Right cardiac atrium (tissue), 5 donors: ENCODE measurements around the gene GOLGA7B. TPM values are rescaled to one million over a fixed set of nuclear protein-coding genes. Genes with fewer than 3 reads are reported as not detected.

Source experiments
- ATAC-seq, 2 donors: fragments of 200-7000 bp; cut with Tn5 transposase; one replicate each; pipeline versions ENCODE4 v1.8.0 to v1.9.1; 2020; ENCODE audit warnings: moderate library complexity in 2 of 2, mild to moderate bottlenecking in 1 of 2
- DNase-seq, 3 donors: peaks; one replicate each; pipeline ENCODE4 v3.0.0-alpha.2; 2020
- H3K27ac ChIP-seq: one replicate; pipeline ENCODE4 v1.5.1; 2013; ENCODE audit warnings: mild to moderate bottlenecking, low read length, control low read depth, moderate library complexity
- H3K27me3 ChIP-seq: one replicate; pipeline ENCODE4 v1.6.1; 2013; ENCODE audit not compliant: control insufficient read depth, insufficient read depth
- H3K4me1 ChIP-seq: one replicate; pipeline ENCODE4 v1.6.1; 2013; ENCODE audit warnings: low read length; ENCODE audit not compliant: control insufficient read depth, insufficient read depth
- H3K4me3 ChIP-seq: one replicate; pipeline ENCODE4 v1.5.1; 2013; ENCODE audit warnings: low read length, control low read depth
- H3K9me3 ChIP-seq: one replicate; pipeline ENCODE4 v1.6.1; 2013; ENCODE audit warnings: low read length; ENCODE audit not compliant: control insufficient read depth
- WGBS: extraction: QIAGEN DNeasy Blood & Tissue Kit; methylation state at CpG from one replicate; pipeline ENCODE4 v1.1.7; 2013; 5-methylcytosine and 5-hydroxymethylcytosine counted together
- intact Hi-C, 4 donors: fragments of 100-400 bp; cut with DNase I; formaldehyde crosslinking; loops; one replicate each; pipeline versions ENCODE4 v1.11.0 to v1.14.0; 2022 to 2023
- polyA plus RNA-seq: library from polyadenylated mRNA; stranded (reverse); fragments of 200-250 nt; gene quantifications from one replicate; pipeline ENCODE4 v1.2.3, GENCODE V29; 2013
- total RNA-seq, 4 donors: library from RNA; stranded (reverse); fragmentation: NEBNext Ultra II Directional; extraction: Animal tissue kit (Norgen Biotek cat#: 25700); gene quantifications; one replicate each; pipeline ENCODE4 v1.2.1, GENCODE V29; 2021
- donor health status: healthy with polysubstance abuse.
- donor health status: DM: no; HTN: yes; CAD: no.
- donor health status: DM: no; HTN: no; CAD: no.
- donor health status: DM: no; HTN: yes; CAD: no; lungs with severe emphysema.
- donor health status: DM: yes; HTN: yes; CAD: no.

Gene GOLGA7B
- total and polyA plus RNA-seq, 5 donors: 4.1 to 11.7 (median 6.7) TPM

- H3K27me3 ChIP-seq: no peaks in the 10 kb centered on the region
- intact Hi-C loops: no loop called here
- no peak overlapping the region for H3K4me3 ChIP-seq
- no peaks in the 10 kb centered on the region for H3K9me3 ChIP-seq
- no peaks in the 10 kb centered on the region for H3K4me1 ChIP-seq
- no peak for DNase-seq
- 80% methylated on average over 11 of the region's 11 CpGs for WGBS
- no peak overlapping the region for H3K27ac ChIP-seq
- ATAC-seq: peak; percentile 30 to 74
Observed at GRCh38 chr10:97882142-97883091, 32.8 kb downstream of the GOLGA7B start.

GRCh38 chr10:97883092-97883485 is 33.4 kb downstream of the GOLGA7B start:
- intact Hi-C loops: no loop called here
- no peak overlapping the region for H3K27ac ChIP-seq
- no peak overlapping the region for H3K4me3 ChIP-seq
- H3K4me1 ChIP-seq: no peaks in the 10 kb centered on the region
- WGBS: 73% methylated on average over 3 of the region's 3 CpGs
- no peak for DNase-seq
- no peaks in the 10 kb centered on the region for H3K9me3 ChIP-seq
- no peak for ATAC-seq
- no peaks in the 10 kb centered on the region for H3K27me3 ChIP-seq

GRCh38 chr10:97886286-97886685 is 36.6 kb downstream of the GOLGA7B start:
- Histone ChIP-seq H3K4me3 (no peak overlapping the region), H3K4me1 (no peaks in the 10 kb centered on the region), H3K27me3 (no peaks in the 10 kb centered on the region), H3K9me3 (no peaks in the 10 kb centered on the region), H3K27ac (no peak overlapping the region)
- no peak for ATAC-seq
- DNase-seq: no peak
- intact Hi-C loops: no loop called here
- 69% methylated on average over 5 of the region's 5 CpGs for WGBS

- no peak for DNase-seq
- Histone ChIP-seq H3K27ac (no peak overlapping the region), H3K27me3 (no peaks in the 10 kb centered on the region), H3K4me3 (no peak overlapping the region), H3K4me1 (no peaks in the 10 kb centered on the region), H3K9me3 (no peaks in the 10 kb centered on the region)
- ATAC-seq: no peak
- intact Hi-C loops: no loop called here
- WGBS: 73% methylated on average over 6 of the region's 6 CpGs
Observed at GRCh38 chr10:97887399-97887798, 37.8 kb downstream of the GOLGA7B start.

- WGBS: 92% methylated on average over 7 of the region's 7 CpGs
- intact Hi-C loops: no loop called here
- ATAC-seq: no peak
- no peak overlapping the region for H3K27ac ChIP-seq
- H3K9me3 ChIP-seq: no peaks in the 10 kb centered on the region
- no peaks in the 10 kb centered on the region for H3K27me3 ChIP-seq
- no peaks in the 10 kb centered on the region for H3K4me1 ChIP-seq
- no peak overlapping the region for H3K4me3 ChIP-seq
- DNase-seq: no peak
Observed at GRCh38 chr10:97888134-97888533, 38.5 kb downstream of the GOLGA7B start.

GRCh38 chr10:97888641-97889262 is 39.1 kb downstream of the GOLGA7B start:
- Histone ChIP-seq H3K4me1 (no peaks in the 10 kb centered on the region), H3K4me3 (no peak overlapping the region), H3K9me3 (no peaks in the 10 kb centered on the region), H3K27ac (no peak overlapping the region), H3K27me3 (no peaks in the 10 kb centered on the region)
- ATAC-seq: no peak
- 70% methylated on average over 12 of the region's 12 CpGs for WGBS
- intact Hi-C loops: no loop called here
- DNase-seq: no peak

- DNase-seq (peak in 1 of 3 donors; percentile 28), ATAC-seq (peak in 1 of 2 donors; percentile 12)
- WGBS: 67% methylated on average over 18 of the region's 18 CpGs
- H3K9me3 ChIP-seq: no peaks in the 10 kb centered on the region
- no peak overlapping the region for H3K27ac ChIP-seq
- no peaks in the 10 kb centered on the region for H3K4me1 ChIP-seq
- H3K4me3 ChIP-seq: no peak overlapping the region
- H3K27me3 ChIP-seq: no peaks in the 10 kb centered on the region
- intact Hi-C loops: no loop called here
Observed at GRCh38 chr10:97889461-97890265, 40.0 kb downstream of the GOLGA7B start.

GRCh38 chr10:97891497-97892167 is 42.0 kb downstream of the GOLGA7B start:
- Histone ChIP-seq H3K27me3 (no peaks in the 10 kb centered on the region), H3K4me1 (no peaks in the 10 kb centered on the region), H3K4me3 (no peak overlapping the region), H3K27ac (no peak overlapping the region), H3K9me3 (no peaks in the 10 kb centered on the region)
- peak in 1 of 3 donors; percentile 48 for DNase-seq
- intact Hi-C loops: no loop called here
- no peak for ATAC-seq
- 77% methylated on average over 17 of the region's 17 CpGs for WGBS

GRCh38 chr10:97892506-97892905 is 42.9 kb downstream of the GOLGA7B start:
- no peaks in the 10 kb centered on the region for H3K27me3 ChIP-seq
- 69% methylated on average over 2 of the region's 2 CpGs for WGBS
- H3K4me3 ChIP-seq: no peak overlapping the region
- DNase-seq (no peak), ATAC-seq (no peak)
- H3K27ac ChIP-seq: no peak overlapping the region
- no peaks in the 10 kb centered on the region for H3K9me3 ChIP-seq
- no peaks in the 10 kb centered on the region for H3K4me1 ChIP-seq
- intact Hi-C loops: no loop called here

GRCh38 chr10:97892939-97893338 is 43.3 kb downstream of the GOLGA7B start:
- intact Hi-C loops: no loop called here

More at GRCh38 chr10:97892939-97893338, 43.3 kb downstream of the GOLGA7B start:
- Histone ChIP-seq H3K27me3 (no peaks in the 10 kb centered on the region), H3K27ac (no peak overlapping the region), H3K4me3 (no peak overlapping the region), H3K9me3 (no peaks in the 10 kb centered on the region), H3K4me1 (no peaks in the 10 kb centered on the region)
- DNase-seq: no peak
- no peak for ATAC-seq
- 80% methylated on average over 2 of the region's 2 CpGs for WGBS
